ENCODE measurements around the gene GPAM.
"Not testable (repeated sequence)": the region's sequence is repeated elsewhere in the genome, so short reads cannot be mapped to it uniquely, and the experiment has no call there.

The GPAM gene

GRCh38 chr10:112131996-112132395, 51.6 kb downstream of the GPAM start:
- no peak for DNase-seq

GRCh38 chr10:112131346-112131745, 52.2 kb downstream of the GPAM start:
- DNase-seq: no peak

- no peak for DNase-seq
These were observed 56.7 kb downstream of the GPAM start for GRCh38 chr10:112126901-112127300.

GRCh38 chr10:112126172-112126571, 57.4 kb downstream of the GPAM start:
- DNase-seq: no peak

GRCh38 chr10:112124866-112125265, 58.7 kb downstream of the GPAM start:
- DNase-seq: no peak

GRCh38 chr10:112122827-112123226, 60.7 kb downstream of the GPAM start:
- DNase-seq: no peak

- no peak for DNase-seq
These were observed 63.1 kb downstream of the GPAM start for GRCh38 chr10:112120491-112120890.

GRCh38 chr10:112115781-112116385, 67.7 kb downstream of the GPAM start:
- DNase-seq: peak; percentile 49

- not testable (repeated sequence) for DNase-seq
These were observed 73.8 kb downstream of the GPAM start for GRCh38 chr10:112109779-112110178.
